ENCODE measurements around the gene CHPF2. TPM values are rescaled to one million over a fixed set of nuclear protein-coding genes. Genes with fewer than 3 reads are reported as not detected.

Gene CHPF2
- total RNA-seq, 1 donor from 2014 or later: 38.1 TPM

- no peak for DNase-seq
- Mint-ChIP-seq H3K9me3 (ENCODE audit: unreplicated experiment) (peaks cover 6% of the 10 kb centered on the region), H3K36me3 (ENCODE audit: unreplicated experiment) (no peaks in the 10 kb centered on the region), H3K27ac (ENCODE audit: unreplicated experiment) (no peak overlapping the region), H3K4me3 (ENCODE audit: unreplicated experiment) (no peak overlapping the region), H3K4me1 (ENCODE audit: low read depth, unreplicated experiment) (no peaks in the 10 kb centered on the region), H3K27me3 (ENCODE audit: unreplicated experiment) (peaks cover 17% of the 10 kb centered on the region)
- no peak for TF ChIP-seq CTCF (IDR thresholded peaks at IDR 0.05; ENCODE audit: partially characterized antibody, unreplicated experiment)
These were observed 46.7 kb downstream of the CHPF2 start for GRCh38 chr7:151278949-151279348.

- no peaks in the 10 kb centered on the region for H3K4me1 Mint-ChIP-seq (ENCODE audit: low read depth, unreplicated experiment)
- peaks cover 3% of the 10 kb centered on the region for H3K9me3 Mint-ChIP-seq (ENCODE audit: unreplicated experiment)
- H3K4me3 Mint-ChIP-seq (ENCODE audit: unreplicated experiment): no peak overlapping the region
- peaks cover 17% of the 10 kb centered on the region for H3K27me3 Mint-ChIP-seq (ENCODE audit: unreplicated experiment)
- no peaks in the 10 kb centered on the region for H3K36me3 Mint-ChIP-seq (ENCODE audit: unreplicated experiment)
- no peak overlapping the region for H3K27ac Mint-ChIP-seq (ENCODE audit: unreplicated experiment)
- no peak for DNase-seq
- TF ChIP-seq CTCF (IDR thresholded peaks at IDR 0.05; ENCODE audit: partially characterized antibody, unreplicated experiment): no peak
These were observed 47.6 kb downstream of the CHPF2 start for GRCh38 chr7:151279868-151280267.

- DNase-seq: no peak
- H3K4me1 Mint-ChIP-seq (ENCODE audit: low read depth, unreplicated experiment): no peaks in the 10 kb centered on the region
- peaks cover 17% of the 10 kb centered on the region for H3K27me3 Mint-ChIP-seq (ENCODE audit: unreplicated experiment)
- no peak overlapping the region for H3K4me3 Mint-ChIP-seq (ENCODE audit: unreplicated experiment)
- H3K9me3 Mint-ChIP-seq (ENCODE audit: unreplicated experiment): peaks cover 3% of the 10 kb centered on the region
- TF ChIP-seq CTCF (IDR thresholded peaks at IDR 0.05; ENCODE audit: partially characterized antibody, unreplicated experiment): no peak
- H3K27ac Mint-ChIP-seq (ENCODE audit: unreplicated experiment): no peak overlapping the region
- H3K36me3 Mint-ChIP-seq (ENCODE audit: unreplicated experiment): no peaks in the 10 kb centered on the region
These were observed 48.2 kb downstream of the CHPF2 start for GRCh38 chr7:151280388-151281019.

- DNase-seq: no peak
- no peaks in the 10 kb centered on the region for H3K36me3 Mint-ChIP-seq (ENCODE audit: unreplicated experiment)
- peaks cover 3% of the 10 kb centered on the region for H3K9me3 Mint-ChIP-seq (ENCODE audit: unreplicated experiment)
- H3K27me3 Mint-ChIP-seq (ENCODE audit: unreplicated experiment): peaks cover 13% of the 10 kb centered on the region
- no peaks in the 10 kb centered on the region for H3K4me1 Mint-ChIP-seq (ENCODE audit: low read depth, unreplicated experiment)
- H3K27ac Mint-ChIP-seq (ENCODE audit: unreplicated experiment): no peak overlapping the region
- no peak overlapping the region for H3K4me3 Mint-ChIP-seq (ENCODE audit: unreplicated experiment)
- TF ChIP-seq CTCF (IDR thresholded peaks at IDR 0.05; ENCODE audit: partially characterized antibody, unreplicated experiment): no peak
These were observed 49.4 kb downstream of the CHPF2 start for GRCh38 chr7:151281686-151282085.

GRCh38 chr7:151282111-151282510 lies 49.8 kb downstream of the CHPF2 start:
- Mint-ChIP-seq H3K36me3 (ENCODE audit: unreplicated experiment) (no peaks in the 10 kb centered on the region), H3K4me3 (ENCODE audit: unreplicated experiment) (no peak overlapping the region), H3K9me3 (ENCODE audit: unreplicated experiment) (peaks cover 3% of the 10 kb centered on the region), H3K27ac (ENCODE audit: unreplicated experiment) (no peak overlapping the region), H3K27me3 (ENCODE audit: unreplicated experiment) (peaks cover 15% of the 10 kb centered on the region), H3K4me1 (ENCODE audit: low read depth, unreplicated experiment) (no peaks in the 10 kb centered on the region)
- TF ChIP-seq CTCF (IDR thresholded peaks at IDR 0.05; ENCODE audit: partially characterized antibody, unreplicated experiment): no peak
- no peak for DNase-seq

Data from glutamatergic neuron (in vitro differentiated cells).